ENCODE measurements around the gene TMEM184A.

DNA sequence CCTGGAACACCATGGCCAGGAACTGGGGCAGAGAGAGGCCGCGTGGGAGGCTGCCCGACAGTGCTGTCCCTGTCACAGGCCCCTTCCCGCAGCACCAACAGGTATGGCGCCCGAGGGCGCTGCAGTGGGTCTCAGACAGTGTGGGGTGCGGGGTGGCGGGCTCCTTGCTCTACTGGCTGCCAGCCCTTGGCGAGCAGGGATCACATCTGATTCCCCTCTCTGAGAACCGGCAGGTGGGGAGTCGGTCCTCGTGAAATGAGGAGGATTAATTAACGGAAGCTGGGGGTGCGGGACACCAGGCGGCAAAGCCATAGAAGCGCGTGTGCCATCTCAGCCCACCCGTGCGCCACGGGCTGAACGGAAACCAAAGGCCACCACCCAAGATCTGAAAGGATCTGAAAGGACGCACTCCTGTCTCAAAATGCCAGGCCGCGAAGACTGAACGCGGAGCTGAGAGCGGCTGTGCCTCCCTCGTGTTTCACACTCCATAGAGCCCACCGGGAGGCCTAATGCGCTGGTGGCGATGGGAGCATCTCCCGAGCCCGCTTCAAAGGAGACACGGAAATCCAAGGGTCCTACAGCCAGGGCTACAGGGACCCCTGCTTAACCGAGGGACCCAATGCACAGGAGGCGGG lies 58.6 kb downstream of the TMEM184A start:
- TF ChIP-seq, protein P1, sequence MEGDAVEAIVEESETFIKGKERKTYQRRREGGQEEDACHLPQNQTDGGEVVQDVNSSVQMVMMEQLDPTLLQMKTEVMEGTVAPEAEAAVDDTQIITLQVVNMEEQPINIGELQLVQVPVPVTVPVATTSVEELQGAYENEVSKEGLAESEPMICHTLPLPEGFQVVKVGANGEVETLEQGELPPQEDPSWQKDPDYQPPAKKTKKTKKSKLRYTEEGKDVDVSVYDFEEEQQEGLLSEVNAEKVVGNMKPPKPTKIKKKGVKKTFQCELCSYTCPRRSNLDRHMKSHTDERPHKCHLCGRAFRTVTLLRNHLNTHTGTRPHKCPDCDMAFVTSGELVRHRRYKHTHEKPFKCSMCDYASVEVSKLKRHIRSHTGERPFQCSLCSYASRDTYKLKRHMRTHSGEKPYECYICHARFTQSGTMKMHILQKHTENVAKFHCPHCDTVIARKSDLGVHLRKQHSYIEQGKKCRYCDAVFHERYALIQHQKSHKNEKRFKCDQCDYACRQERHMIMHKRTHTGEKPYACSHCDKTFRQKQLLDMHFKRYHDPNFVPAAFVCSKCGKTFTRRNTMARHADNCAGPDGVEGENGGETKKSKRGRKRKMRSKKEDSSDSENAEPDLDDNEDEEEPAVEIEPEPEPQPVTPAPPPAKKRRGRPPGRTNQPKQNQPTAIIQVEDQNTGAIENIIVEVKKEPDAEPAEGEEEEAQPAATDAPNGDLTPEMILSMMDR (IDR thresholded peaks at IDR 0.05), result no peak
- no peak for TF ChIP-seq POLR2A (IDR thresholded peaks at IDR 0.05)

Measured in thyroid gland (tissue), 4 donors.